ENCODE measurements around the gene GLA.

The GLA gene

GRCh38 chrX:101370888-101371504 is 36.7 kb downstream of the GLA start:
- Histone ChIP-seq H3K4me3 (ENCODE audit: low read depth, low read length) (no peak overlapping the region), H3K27ac (ENCODE audit: extremely low read depth, low read depth, low read length) (no peak overlapping the region), H3K9me3 (ENCODE audit: control insufficient read depth, insufficient read depth, low read depth, low read length) (no peaks in the 10 kb centered on the region), H3K36me3 (ENCODE audit: control insufficient read depth in 2 of 2, insufficient read depth in 1 of 2, low read length in 2 of 2) (no peaks in the 10 kb centered on the region), H3K4me1 (ENCODE audit: control insufficient read depth, insufficient read depth, low read length) (peaks cover 2% of the 10 kb centered on the region; the same call in 1 of the 2 replicates)
- POLR2A ChIA-PET = no interaction called here
- CTCF ChIA-PET = no interaction called here
- no peak for TF ChIP-seq ZNF560 (tag by site-specific recombination; IDR thresholded peaks at IDR 0.05; ENCODE audit: borderline replicate concordance)
- no peak for TF ChIP-seq ZNF785 (tag by site-specific recombination; IDR thresholded peaks at IDR 0.05)
- no peak for TF ChIP-seq SETDB1 (IDR thresholded peaks at IDR 0.05; ENCODE audit: insufficient read length, low read length)
- TF ChIP-seq PBX3 (CRISPR knock-in tag; IDR thresholded peaks at IDR 0.05) = no peak
- no peak for TF ChIP-seq ZNF18 (tag by site-specific recombination; IDR thresholded peaks at IDR 0.05)
- TF ChIP-seq ZNF704 (tag by site-specific recombination; IDR thresholded peaks at IDR 0.05) = no peak
- no peak for TF ChIP-seq ZNF292 (tag by site-specific recombination; IDR thresholded peaks at IDR 0.05; ENCODE audit: borderline replicate concordance, low read depth)
- TF ChIP-seq ZNF10 (tag by site-specific recombination; IDR thresholded peaks at IDR 0.05) = no peak
- no peak for TF ChIP-seq ZNF140 (tag by site-specific recombination; IDR thresholded peaks at IDR 0.05)
- no peak for TF ChIP-seq ZNF48 (tag by site-specific recombination; IDR thresholded peaks at IDR 0.05)
- no peak for TF ChIP-seq ZNF280C (tag by site-specific recombination; IDR thresholded peaks at IDR 0.05)
- TF ChIP-seq TCF7L2 (IDR thresholded peaks at IDR 0.05; ENCODE audit: borderline replicate concordance, low read depth, low read length) = no peak

- Histone ChIP-seq H3K4me1 (ENCODE audit: control insufficient read depth, insufficient read depth, low read length) (peaks cover 2% of the 10 kb centered on the region; the same call in 1 of the 2 replicates), H3K36me3 (ENCODE audit: control insufficient read depth in 2 of 2, insufficient read depth in 1 of 2, low read length in 2 of 2) (no peaks in the 10 kb centered on the region), H3K9me3 (ENCODE audit: control insufficient read depth, insufficient read depth, low read depth, low read length) (no peaks in the 10 kb centered on the region), H3K4me3 (ENCODE audit: low read depth, low read length) (no peak overlapping the region), H3K27ac (ENCODE audit: extremely low read depth, low read depth, low read length) (no peak overlapping the region)
- no peak for TF ChIP-seq ZNF560 (tag by site-specific recombination; IDR thresholded peaks at IDR 0.05; ENCODE audit: borderline replicate concordance)
- TF ChIP-seq PRDM1 (tag by site-specific recombination; IDR thresholded peaks at IDR 0.05) = peak; percentile 83
- TF ChIP-seq ZNF366 (tag by site-specific recombination; conservative IDR thresholded peaks at IDR 0.05) = peak; percentile 85
- POLR2A ChIA-PET = interaction anchor here (0.6 to 1.6 kb wide), 2 partner anchors 20 to 21 kb away, joined by 3 to 8 read pairs; partner anchors contain the start of gene RPL36A
- CTCF ChIA-PET = interaction anchor here (0.6 to 0.9 kb wide), 3 partner anchors 21 to 705 kb away, joined by 3 read pairs; no protein-coding TSS in a partner anchor
Observed at GRCh38 chrX:101369687-101370086, 38.0 kb downstream of the GLA start.

GRCh38 chrX:101368800-101369199 is 38.9 kb downstream of the GLA start:
- H3K4me3 ChIP-seq (ENCODE audit: low read depth, low read length) = no peak overlapping the region
- ChIA-PET CTCF (interaction anchor here (0.6 to 1.6 kb wide), 3 partner anchors 9 to 12 kb away, joined by 3 to 6 read pairs (median 4); no protein-coding TSS in a partner anchor), POLR2A (interaction anchor here (1.6 kb wide), 1 partner anchor 22 kb away, joined by 8 read pairs; the partner anchor contains the start of gene RPL36A)
- peaks cover 2% of the 10 kb centered on the region; the same call in 1 of the 2 replicates for H3K4me1 ChIP-seq (ENCODE audit: control insufficient read depth, insufficient read depth, low read length)
- TF ChIP-seq ZXDB (tag by site-specific recombination; IDR thresholded peaks at IDR 0.05) = no peak
- TF ChIP-seq ZBTB44 (tag by site-specific recombination; IDR thresholded peaks at IDR 0.05) = no peak
- TF ChIP-seq ZNF274 (IDR thresholded peaks at IDR 0.05; ENCODE audit: low read length) = no peak
- no peak for TF ChIP-seq ZNF274 (tag by site-specific recombination; IDR thresholded peaks at IDR 0.05; ENCODE audit: borderline replicate concordance)
- no peaks in the 10 kb centered on the region for H3K9me3 ChIP-seq (ENCODE audit: control insufficient read depth, insufficient read depth, low read depth, low read length)
- no peaks in the 10 kb centered on the region for H3K36me3 ChIP-seq (ENCODE audit: control insufficient read depth in 2 of 2, insufficient read depth in 1 of 2, low read length in 2 of 2)
- no peak overlapping the region for H3K27ac ChIP-seq (ENCODE audit: extremely low read depth, low read depth, low read length)

Measured in HEK293 (cell line).